AG04450 (cell line): ENCODE results near the gene GRB10. TPM values are rescaled to one million over a fixed set of nuclear protein-coding genes. Genes with fewer than 3 reads are reported as not detected.

Experiments
- CTCF ChIA-PET: fragments of 300-600, 350-600 bp; formaldehyde crosslinking; extraction: SDS; loops from one replicate; lab custom pipeline; 2022; ENCODE audit warnings: antibody characterized with exemption, inconsistent platforms; lab: Charles Lee
- POLR2A ChIA-PET: fragments of 350-600 bp; formaldehyde crosslinking; extraction: SDS; loops from one replicate; lab custom pipeline; 2021; ENCODE audit warnings: antibody characterized with exemption, inconsistent platforms; lab: Yijun Ruan, JAX
- DNase-seq: peaks from one replicate; pipeline ENCODE4 v3.0.0-alpha.2; 2011; ENCODE audit warnings: low read depth, low spot score
- H3K27ac ChIP-seq: one replicate; pipeline ENCODE4 v1.5.1; 2012; ENCODE audit warnings: low read depth, low read length, control low read depth
- H3K27me3 ChIP-seq: one replicate; pipeline ENCODE4 v1.6.0; 2012; ENCODE audit warnings: low read length; ENCODE audit not compliant: control insufficient read depth, insufficient read depth
- H3K4me3 ChIP-seq: 2 replicates; pipeline ENCODE4 v1.5.1; 2011; ENCODE audit warnings: mild to moderate bottlenecking, low read depth, low read length, control low read depth
- H3K9me3 ChIP-seq: 2 replicates; pipeline ENCODE4 v1.5.1; 2012; ENCODE audit warnings: low read length; ENCODE audit not compliant: control insufficient read depth, insufficient read depth
- polyA plus RNA-seq: library from polyadenylated mRNA; depleted of rRNA; stranded (reverse); fragments of >200 nt; gene quantifications from 2 replicates; pipeline ENCODE4 v1.2.3, GENCODE V29; 2011
- TF ChIP-seq, protein P1 (sequence below): IDR thresholded peaks from 2 replicates; pipeline ENCODE4 v1.5.1; 2011; ENCODE audit warnings: low read depth, low read length, control low read depth, inconsistent platforms

The GRB10 gene
- polyA plus RNA-seq, 1 experiment: 8.0 TPM

DNA sequence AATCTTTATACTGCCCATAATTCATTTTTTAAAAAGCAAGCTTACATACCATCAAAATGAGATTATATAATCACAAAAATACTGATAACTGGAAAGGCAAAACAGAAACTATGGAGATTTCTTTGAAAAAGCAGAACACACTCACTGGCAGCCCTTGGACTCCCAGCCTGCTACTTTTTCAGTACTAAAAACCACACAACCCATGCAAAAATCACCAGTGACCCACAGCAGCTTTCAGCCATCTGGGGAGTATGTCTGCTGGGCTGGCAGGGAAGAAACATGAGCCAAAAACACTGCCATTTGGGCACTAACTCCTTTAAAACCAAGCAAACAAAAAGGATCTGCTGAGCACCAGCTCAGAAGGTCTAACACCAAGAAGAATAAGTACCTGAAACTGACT, 137.5 kb downstream of the GRB10 start:
- Histone ChIP-seq H3K4me3 (no peak overlapping the region), H3K27ac (no peak overlapping the region), H3K27me3 (no peaks in the 10 kb centered on the region), H3K9me3 (no peaks in the 10 kb centered on the region)
- CTCF ChIA-PET: interaction anchor here (1.0 kb wide), 1 partner anchor 15 kb away, joined by 3 read pairs; no protein-coding TSS in a partner anchor
- TF ChIP-seq, protein P1, sequence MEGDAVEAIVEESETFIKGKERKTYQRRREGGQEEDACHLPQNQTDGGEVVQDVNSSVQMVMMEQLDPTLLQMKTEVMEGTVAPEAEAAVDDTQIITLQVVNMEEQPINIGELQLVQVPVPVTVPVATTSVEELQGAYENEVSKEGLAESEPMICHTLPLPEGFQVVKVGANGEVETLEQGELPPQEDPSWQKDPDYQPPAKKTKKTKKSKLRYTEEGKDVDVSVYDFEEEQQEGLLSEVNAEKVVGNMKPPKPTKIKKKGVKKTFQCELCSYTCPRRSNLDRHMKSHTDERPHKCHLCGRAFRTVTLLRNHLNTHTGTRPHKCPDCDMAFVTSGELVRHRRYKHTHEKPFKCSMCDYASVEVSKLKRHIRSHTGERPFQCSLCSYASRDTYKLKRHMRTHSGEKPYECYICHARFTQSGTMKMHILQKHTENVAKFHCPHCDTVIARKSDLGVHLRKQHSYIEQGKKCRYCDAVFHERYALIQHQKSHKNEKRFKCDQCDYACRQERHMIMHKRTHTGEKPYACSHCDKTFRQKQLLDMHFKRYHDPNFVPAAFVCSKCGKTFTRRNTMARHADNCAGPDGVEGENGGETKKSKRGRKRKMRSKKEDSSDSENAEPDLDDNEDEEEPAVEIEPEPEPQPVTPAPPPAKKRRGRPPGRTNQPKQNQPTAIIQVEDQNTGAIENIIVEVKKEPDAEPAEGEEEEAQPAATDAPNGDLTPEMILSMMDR: no peak
- POLR2A ChIA-PET: no interaction called here
- DNase-seq: no peak

DNA sequence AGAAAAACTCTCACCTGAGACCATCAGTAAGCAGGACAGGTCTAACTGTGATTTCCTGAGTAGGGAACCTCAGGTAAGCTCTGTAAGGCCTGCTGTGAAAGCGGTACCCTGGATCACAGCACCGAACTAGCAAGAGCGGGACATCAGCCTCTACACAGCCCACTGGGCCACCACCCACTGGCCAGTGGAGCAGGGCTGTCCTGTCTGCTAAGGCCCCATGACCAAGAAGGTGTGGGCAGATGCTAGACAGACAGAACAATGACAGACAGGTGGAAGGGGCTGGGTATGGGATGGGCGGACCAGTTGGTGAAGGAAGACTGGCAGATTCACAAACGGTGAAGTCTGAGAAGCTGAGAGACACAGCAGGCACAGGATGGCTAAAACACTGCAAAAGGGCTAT, 138.1 kb downstream of the GRB10 start:
- Histone ChIP-seq H3K9me3 (no peaks in the 10 kb centered on the region), H3K27ac (no peak overlapping the region), H3K4me3 (no peak overlapping the region), H3K27me3 (no peaks in the 10 kb centered on the region)
- DNase-seq: no peak
- ChIA-PET POLR2A (no interaction called here), CTCF (interaction anchor here (1.0 kb wide), 1 partner anchor 14 kb away, joined by 3 read pairs; no protein-coding TSS in a partner anchor)
- TF ChIP-seq, protein P1: no peak

DNA sequence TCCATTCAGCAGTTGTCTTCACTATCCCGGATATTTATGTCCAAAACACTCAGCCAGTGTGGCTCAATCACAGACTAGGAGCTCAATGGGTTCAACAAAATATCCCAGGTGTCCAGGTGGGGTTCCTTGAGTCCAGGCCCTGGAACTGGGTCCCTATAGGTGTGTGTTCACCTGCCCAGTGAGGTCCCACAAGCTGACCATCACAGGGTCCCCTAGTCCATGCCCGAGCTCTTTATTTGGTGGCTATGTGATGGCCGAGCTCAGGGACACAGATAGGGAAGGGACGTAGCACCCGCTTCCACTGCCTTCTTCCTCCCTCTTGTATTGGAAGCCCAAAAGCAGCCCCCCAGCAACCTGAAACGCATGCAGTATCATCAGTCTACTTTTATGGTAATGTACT, 138.6 kb downstream of the GRB10 start:
- DNase-seq: no peak
- TF ChIP-seq, protein P1: no peak
- H3K27me3 ChIP-seq: no peaks in the 10 kb centered on the region
- H3K4me3 ChIP-seq: no peak overlapping the region
- H3K27ac ChIP-seq: no peak overlapping the region
- ChIA-PET POLR2A (no interaction called here), CTCF (no interaction called here)
- no peaks in the 10 kb centered on the region; the same call in 1 of the 2 replicates for H3K9me3 ChIP-seq

DNA sequence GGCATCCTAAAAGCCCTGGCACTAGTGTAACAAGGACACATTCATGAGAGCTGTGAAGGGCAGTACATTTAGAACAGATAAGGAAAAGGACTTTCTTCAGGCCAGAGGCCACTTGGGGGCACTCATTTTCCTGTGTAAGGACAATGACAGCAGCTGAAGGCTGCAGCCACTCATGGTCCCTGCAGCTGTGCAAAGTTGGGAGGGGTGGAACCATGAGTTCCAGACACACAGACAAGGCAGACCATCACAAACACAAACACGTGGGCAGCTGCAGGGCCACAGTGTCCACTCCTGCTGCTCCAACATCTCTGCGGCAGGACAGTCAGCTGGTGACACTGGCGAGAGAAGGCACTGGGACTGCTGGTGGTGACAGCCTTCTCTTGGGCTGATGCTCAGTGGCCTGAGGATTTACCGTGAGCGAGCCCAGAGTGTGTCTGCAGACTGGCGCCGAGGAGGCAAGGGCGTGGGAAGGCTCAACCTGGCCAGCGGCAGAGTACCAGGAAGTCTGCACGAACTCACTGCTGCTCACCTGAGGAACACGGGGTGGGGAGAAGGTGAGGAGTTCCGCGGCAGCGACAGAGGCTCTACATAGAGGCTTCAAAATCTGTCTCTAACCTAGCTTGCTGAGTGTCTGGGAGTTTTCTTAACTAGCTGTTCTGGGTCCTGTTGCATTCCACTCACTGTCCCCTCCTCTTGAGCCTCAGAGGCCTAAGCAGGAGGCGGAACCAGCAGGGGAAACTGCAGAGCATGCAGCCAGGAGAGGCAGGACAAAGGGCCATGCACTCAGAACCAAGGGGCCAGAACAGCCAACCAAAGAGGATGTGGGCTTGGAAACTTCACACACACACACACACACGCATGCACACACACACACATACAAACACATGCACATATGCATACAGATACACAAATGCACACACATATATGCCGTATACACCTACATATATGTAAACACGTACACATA, 141.0 kb downstream of the GRB10 start:
- H3K27ac ChIP-seq: no peak overlapping the region
- POLR2A ChIA-PET: no interaction called here

More for the DNA sequence above, 141.0 kb downstream of the GRB10 start:
- TF ChIP-seq, protein P1: no peak
- Histone ChIP-seq H3K4me3 (no peak overlapping the region), H3K27me3 (no peaks in the 10 kb centered on the region), H3K9me3 (no peaks in the 10 kb centered on the region; the same call in 1 of the 2 replicates)
- no peak for DNase-seq
- CTCF ChIA-PET: no interaction called here
